DOHH2 (cell line): ENCODE measurements around the gene CTNNBIP1.
A peak's percentile ranks its signal among the peaks of the same experiment; 100 is the strongest.

ENCODE experiments used
- H3F3A ChIP-seq: fragments of 200-600 bp; sonication (generic), shearing (Covaris generic); 2 replicates; pipeline ENCODE4 v1.6.0; 2016; ENCODE audit warnings: antibody characterized with exemption, mild to moderate bottlenecking; ENCODE audit not compliant: control insufficient read depth, insufficient read depth
- H3K27ac ChIP-seq: fragments of 200-600 bp; sonication (generic); 2 replicates; pipeline ENCODE4 v1.5.1; 2014; ENCODE audit warnings: low read depth, mild to moderate bottlenecking, low read length, moderate library complexity
- H3K27me3 ChIP-seq: fragments of 200-600 bp; sonication (generic); 2 replicates; pipeline ENCODE4 v1.6.1; 2014; ENCODE audit warnings: mild to moderate bottlenecking, low read length, mixed read lengths; ENCODE audit not compliant: control insufficient read depth
- H3K36me3 ChIP-seq: fragments of 200-600 bp; sonication (generic); 2 replicates; pipeline ENCODE4 v1.6.1; 2014; ENCODE audit warnings: mild to moderate bottlenecking, low read length, moderate library complexity, mixed read lengths; ENCODE audit not compliant: control insufficient read depth
- H3K4me1 ChIP-seq: fragments of 200-600 bp; sonication (generic); 2 replicates; pipeline ENCODE4 v1.6.1; 2014; ENCODE audit warnings: mild to moderate bottlenecking, low read length, mixed read lengths; ENCODE audit not compliant: control insufficient read depth
- H3K4me2 ChIP-seq: fragments of 200-600 bp; sonication (generic); 2 replicates; pipeline ENCODE4 v1.6.0; 2014; ENCODE audit warnings: mild to moderate bottlenecking, low read length, moderate library complexity
- H3K4me3 ChIP-seq: fragments of 200-600 bp; sonication (generic); 2 replicates; pipeline ENCODE4 v1.5.1; 2014; ENCODE audit warnings: mild to moderate bottlenecking, low read length, mixed read lengths
- H3K79me2 ChIP-seq: fragments of 200-600 bp; sonication (generic); 2 replicates; pipeline ENCODE4 v1.6.1; 2014; ENCODE audit warnings: mild to moderate bottlenecking, low read length, mixed read lengths; ENCODE audit not compliant: control insufficient read depth
- H3K9me2 ChIP-seq: fragments of 200-600 bp; sonication (generic); replicated peaks from 2 replicates; pipeline ENCODE4 v1.6.1; 2014; ENCODE audit warnings: mild to moderate bottlenecking, low read length, mixed read lengths; ENCODE audit not compliant: control insufficient read depth
- H3K9me3 ChIP-seq: fragments of 200-600 bp; sonication (generic); 2 replicates; pipeline ENCODE4 v1.6.1; 2014; ENCODE audit warnings: antibody characterized with exemption, low read length, mixed read lengths; ENCODE audit not compliant: control insufficient read depth, insufficient read depth
- H4K20me1 ChIP-seq: fragments of 200-600 bp; sonication (generic); 2 replicates; pipeline ENCODE4 v1.6.0; 2014; ENCODE audit warnings: low read depth, mild to moderate bottlenecking, antibody characterized with exemption, low read length, moderate library complexity; ENCODE audit not compliant: control insufficient read depth, insufficient read depth
- CTCF ChIP-seq: fragments of 200-600 bp; sonication (generic); IDR thresholded peaks from one replicate; pipeline ENCODE4 v1.5.1; 2014; ENCODE audit warnings: antibody characterized with exemption, mild to moderate bottlenecking, low read depth, low read length; ENCODE audit not compliant: poor library complexity, severe bottlenecking
- EZH2phosphoT487 ChIP-seq: fragments of 200-600 bp; sonication (generic); IDR thresholded peaks from 2 replicates; pipeline ENCODE4 v1.6.1; 2017; ENCODE audit warnings: borderline replicate concordance, mild to moderate bottlenecking, antibody characterized with exemption, low read length, moderate library complexity, mixed read lengths

Gene CTNNBIP1

GRCh38 chr1:9901148-9902059 is 8.7 kb downstream of the CTNNBIP1 start:
- no peak overlapping the region for H3K27ac ChIP-seq
- H3K4me1 ChIP-seq: peaks cover 8% of the 10 kb centered on the region
- no peak overlapping the region for H3K4me3 ChIP-seq
- H3K27me3 ChIP-seq: no peaks in the 10 kb centered on the region
- H4K20me1 ChIP-seq: no peaks in the 10 kb centered on the region
- no peaks in the 10 kb centered on the region for H3K79me2 ChIP-seq
- H3K4me2 ChIP-seq: no peak overlapping the region
- H3F3A ChIP-seq: no peaks in the 10 kb centered on the region
- TF ChIP-seq CTCF (no peak), EZH2phosphoT487 (no peak)
- no peaks in the 10 kb centered on the region for H3K36me3 ChIP-seq
- no peaks in the 10 kb centered on the region for H3K9me2 ChIP-seq
- H3K9me3 ChIP-seq: no peaks in the 10 kb centered on the region

DNA sequence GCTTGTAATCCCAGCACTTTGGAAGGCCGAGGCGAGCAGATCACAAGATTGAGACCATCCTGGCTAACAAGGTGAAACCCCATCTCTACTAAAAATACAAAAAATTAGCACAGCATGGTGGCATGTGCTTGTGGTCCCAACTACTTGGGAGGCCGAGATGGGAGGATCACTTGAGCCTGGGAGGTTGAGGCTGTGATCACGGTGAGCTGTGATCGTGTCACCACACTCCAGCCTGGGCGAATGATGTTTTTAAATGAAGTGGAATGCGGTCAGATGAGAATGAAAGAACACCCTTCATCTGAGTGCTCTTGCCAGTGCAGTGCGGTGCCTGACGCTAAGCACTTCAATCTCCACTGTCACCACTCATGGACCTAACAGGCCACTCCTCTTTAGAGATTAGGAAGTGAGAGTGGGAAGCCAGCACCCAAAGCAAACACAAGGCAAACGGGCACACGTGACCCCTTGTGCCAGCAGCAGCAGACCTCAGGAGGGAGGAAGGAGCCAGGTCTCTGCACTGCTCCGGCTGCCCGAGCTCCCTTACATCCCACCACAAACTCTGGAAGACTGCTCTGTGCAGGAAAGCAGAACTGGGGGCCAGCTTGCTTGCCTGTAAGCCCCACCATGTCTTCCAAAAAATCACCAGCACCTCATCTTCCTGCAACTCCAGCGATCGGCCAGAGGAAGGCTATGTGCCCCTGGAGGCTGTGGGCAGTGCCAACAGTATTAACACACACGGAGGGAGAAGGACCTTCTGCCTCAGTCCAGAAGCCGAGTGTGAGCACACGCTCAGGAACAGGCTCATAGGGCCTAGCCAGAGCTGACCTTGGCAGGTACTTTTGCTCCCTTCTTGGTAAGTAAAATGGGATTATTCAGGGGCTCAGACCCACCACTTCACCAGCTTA is 9.7 kb downstream of the CTNNBIP1 start:
- no peaks in the 10 kb centered on the region for H3K9me2 ChIP-seq
- no peak overlapping the region for H3K27ac ChIP-seq
- no peaks in the 10 kb centered on the region for H4K20me1 ChIP-seq
- no peaks in the 10 kb centered on the region for H3K79me2 ChIP-seq
- TF ChIP-seq EZH2phosphoT487: no peak
- TF ChIP-seq CTCF: no peak
- H3K4me3 ChIP-seq: no peak overlapping the region
- no peaks in the 10 kb centered on the region for H3K36me3 ChIP-seq
- no peaks in the 10 kb centered on the region for H3K9me3 ChIP-seq
- peak overlapping the region; percentile 11; the same call in 1 of the 2 replicates for H3K4me2 ChIP-seq
- H3K27me3 ChIP-seq: no peaks in the 10 kb centered on the region
- H3K4me1 ChIP-seq: peaks cover 8% of the 10 kb centered on the region
- H3F3A ChIP-seq: no peaks in the 10 kb centered on the region

- no peak overlapping the region for H3K27ac ChIP-seq
- no peak overlapping the region for H3K4me2 ChIP-seq
Observed at GRCh38 chr1:9894115-9894514, 16.0 kb downstream of the CTNNBIP1 start.

More at GRCh38 chr1:9894115-9894514, 16.0 kb downstream of the CTNNBIP1 start:
- Histone ChIP-seq H3K4me3 (no peak overlapping the region), H3K27me3 (no peaks in the 10 kb centered on the region), H3F3A (peaks cover 3% of the 10 kb centered on the region; the same call in 1 of the 2 replicates), H3K9me3 (no peaks in the 10 kb centered on the region), H3K79me2 (no peaks in the 10 kb centered on the region), H3K36me3 (no peaks in the 10 kb centered on the region), H4K20me1 (no peaks in the 10 kb centered on the region), H3K4me1 (peaks cover 46% of the 10 kb centered on the region), H3K9me2 (no peaks in the 10 kb centered on the region)
- TF ChIP-seq CTCF: no peak
- no peak for TF ChIP-seq EZH2phosphoT487
